HFFc6 (cell line): ENCODE data around the gene EMX2. TPM values are rescaled to one million over a fixed set of nuclear protein-coding genes. Genes with fewer than 3 reads are reported as not detected.

Experiments used
- DNase-seq: peaks from one replicate; pipeline ENCODE4 v3.0.0-alpha.2; 2018
- H3K27ac Mint-ChIP-seq: 2 replicates; pipeline ENCODE4 v1.8.0; 2020; ENCODE audit warnings: mild to moderate bottlenecking, mixed read lengths
- H3K27me3 Mint-ChIP-seq: 2 replicates; pipeline ENCODE4 v1.8.0; 2021; ENCODE audit warnings: mild to moderate bottlenecking, moderate library complexity, mixed read lengths; ENCODE audit not compliant: insufficient read depth
- H3K36me3 Mint-ChIP-seq: 2 replicates; pipeline ENCODE4 v1.8.0; 2021; ENCODE audit warnings: low read depth, mixed read lengths
- H3K4me1 Mint-ChIP-seq: 2 replicates; pipeline ENCODE4 v1.8.0; 2020; ENCODE audit warnings: low read depth, mixed read lengths
- H3K4me3 Mint-ChIP-seq: 2 replicates; pipeline ENCODE4 v1.8.0; 2020; ENCODE audit warnings: mild to moderate bottlenecking, moderate library complexity, mixed read lengths
- H3K9me3 Mint-ChIP-seq: 2 replicates; pipeline ENCODE4 v1.8.0; 2020; ENCODE audit warnings: mild to moderate bottlenecking, mixed read lengths
- CTCF ChIP-seq: fragments of 200-600 bp; sonication (generic); IDR thresholded peaks from 2 replicates; pipeline ENCODE4 v1.5.0; 2021; ENCODE audit warnings: antibody characterized with exemption, mild to moderate bottlenecking
- total RNA-seq, 6 experiments: library from RNA; stranded (reverse); fragmentation: NEBNext Ultra II Directional; extraction: Animal tissue kit (Norgen Biotek cat#: 25700); gene quantifications; 2 replicates in 1 of 6; 3 replicates in 5 of 6; pipeline ENCODE4 v1.2.3, GENCODE V29; 2021

The EMX2 gene
- total RNA-seq, 6 experiments from 2014 or later, result not detected

GRCh38 chr10:117509573-117509972 is 33.0 kb upstream of the EMX2 start:
- no peaks in the 10 kb centered on the region for H3K4me1 Mint-ChIP-seq
- H3K9me3 Mint-ChIP-seq, result no peaks in the 10 kb centered on the region
- DNase-seq, result no peak
- no peak for TF ChIP-seq CTCF
- peaks cover 20% of the 10 kb centered on the region for H3K27me3 Mint-ChIP-seq
- H3K4me3 Mint-ChIP-seq, result no peak overlapping the region
- no peaks in the 10 kb centered on the region for H3K36me3 Mint-ChIP-seq
- no peak overlapping the region for H3K27ac Mint-ChIP-seq

- TF ChIP-seq CTCF, result no peak
- DNase-seq, result no peak
- H3K4me3 Mint-ChIP-seq, result no peak overlapping the region
- no peak overlapping the region for H3K27ac Mint-ChIP-seq
- no peaks in the 10 kb centered on the region for H3K4me1 Mint-ChIP-seq
- H3K9me3 Mint-ChIP-seq, result no peaks in the 10 kb centered on the region
- peaks cover 26% of the 10 kb centered on the region for H3K27me3 Mint-ChIP-seq
- H3K36me3 Mint-ChIP-seq, result no peaks in the 10 kb centered on the region
Observed at GRCh38 chr10:117511601-117512390, 30.8 kb upstream of the EMX2 start.

GRCh38 chr10:117514971-117515370 is 27.6 kb upstream of the EMX2 start:
- H3K4me1 Mint-ChIP-seq, result no peaks in the 10 kb centered on the region
- H3K4me3 Mint-ChIP-seq, result no peak overlapping the region
- H3K27me3 Mint-ChIP-seq, result peaks cover 32% of the 10 kb centered on the region
- no peak for DNase-seq
- no peak for TF ChIP-seq CTCF
- no peaks in the 10 kb centered on the region for H3K9me3 Mint-ChIP-seq
- H3K36me3 Mint-ChIP-seq, result no peaks in the 10 kb centered on the region
- H3K27ac Mint-ChIP-seq, result no peak overlapping the region

GRCh38 chr10:117516681-117517080 is 25.9 kb upstream of the EMX2 start:
- peaks cover 24% of the 10 kb centered on the region for H3K27me3 Mint-ChIP-seq
- no peak overlapping the region for H3K27ac Mint-ChIP-seq
- H3K4me1 Mint-ChIP-seq, result no peaks in the 10 kb centered on the region
- no peak for DNase-seq
- no peaks in the 10 kb centered on the region for H3K36me3 Mint-ChIP-seq
- H3K9me3 Mint-ChIP-seq, result no peaks in the 10 kb centered on the region
- no peak for TF ChIP-seq CTCF
- H3K4me3 Mint-ChIP-seq, result no peak overlapping the region

GRCh38 chr10:117518246-117518645 is 24.3 kb upstream of the EMX2 start:
- Mint-ChIP-seq H3K9me3 (no peaks in the 10 kb centered on the region), H3K4me1 (no peaks in the 10 kb centered on the region), H3K27me3 (peaks cover 19% of the 10 kb centered on the region), H3K27ac (no peak overlapping the region), H3K36me3 (no peaks in the 10 kb centered on the region), H3K4me3 (no peak overlapping the region)
- TF ChIP-seq CTCF, result no peak
- no peak for DNase-seq
